ENCODE results near the gene OXTR.

Gene OXTR

GRCh38 chr3:8709287-8709686 is 60.1 kb downstream of the OXTR start:
- DNase-seq = no peak

GRCh38 chr3:8705575-8705974 is 63.8 kb downstream of the OXTR start:
- DNase-seq = no peak

- DNase-seq = no peak
Observed at GRCh38 chr3:8702560-8702959, 66.9 kb downstream of the OXTR start.
